A549 (cell line): ENCODE data around the gene SLC6A15. TPM values are rescaled to one million over a fixed set of nuclear protein-coding genes. Genes with fewer than 3 reads are reported as not detected.

Source experiments
- ATAC-seq, 2 experiments: fragments of 200-7000 bp in 1 of 2; fragments of >200 bp in 1 of 2; cut with Nextera tagmentation in 1 of 2; cut with Tn5 transposase in 1 of 2; 3 replicates each; pipeline versions ENCODE4 v1.8.0 to v1.9.1; 2018 to 2020; ENCODE audit warnings: mild to moderate bottlenecking in 1 of 2, moderate library complexity in 1 of 2
- CTCF ChIA-PET: fragments of 300-600 bp; sonication (Branson Sonifier 250); formaldehyde crosslinking; extraction: SDS; loops from one replicate; lab custom pipeline; 2021; ENCODE audit warnings: antibody characterized with exemption, inconsistent platforms; lab: Yijun Ruan, JAX
- POLR2A ChIA-PET: fragments of 350-600 bp; formaldehyde crosslinking; extraction: SDS; loops from one replicate; lab custom pipeline; 2021; ENCODE audit warnings: antibody characterized with exemption, inconsistent platforms; lab: Yijun Ruan, JAX
- DNase-seq, 2 experiments: peaks; one replicate each; pipeline versions ENCODE4 v3.0.0 to v3.0.0-alpha.2; 2011 to 2016; ENCODE audit warnings: low read depth in 1 of 2, low spot score in 1 of 2
- FAIRE-seq: peaks from 2 replicates; lab custom pipeline; 2011; peaks lifted over from hg19 to GRCh38; lab: Jason Lieb, UNC
- H3K27ac ChIP-seq, 2 experiments: fragments of >200 bp; sonication (Bioruptor Twin); formaldehyde crosslinking; 3 replicates each; pipeline ENCODE4 v1.5.1; 2016 to 2017
- H3K4me1 ChIP-seq: fragments of >200 bp; sonication (Bioruptor Twin); formaldehyde crosslinking; 3 replicates; pipeline ENCODE4 v1.6.1; 2016
- H3K4me2 ChIP-seq: fragments of >200 bp; sonication (Bioruptor Twin); formaldehyde crosslinking; 3 replicates; pipeline ENCODE4 v1.6.1; 2016
- H3K4me3 ChIP-seq: fragments of >200 bp; sonication (Bioruptor Twin); formaldehyde crosslinking; 3 replicates; pipeline ENCODE4 v1.5.1; 2016
- H3K9me3 ChIP-seq: fragments of >200 bp; sonication (Bioruptor Twin); formaldehyde crosslinking; 3 replicates; pipeline ENCODE4 v1.6.1; 2016
- CTCF ChIP-seq: fragments of >200 bp; sonication (Bioruptor Twin); formaldehyde crosslinking; IDR thresholded peaks from 3 replicates; pipeline ENCODE4 v1.5.1; 2016
- MAZ ChIP-seq: fragments of 150-350 bp; IDR thresholded peaks from 2 replicates; pipeline ENCODE4 v1.6.1; 2014; ENCODE audit warnings: antibody characterized with exemption, low read depth, low read length, borderline replicate concordance
- RNF2 ChIP-seq: fragments of 200-600 bp; sonication (generic); IDR thresholded peaks from 2 replicates; pipeline ENCODE4 v1.6.1; 2016; ENCODE audit warnings: low read depth, mild to moderate bottlenecking, antibody characterized with exemption, moderate library complexity, borderline replicate concordance
- WGBS: methylation state at CpG from one replicate; pipeline ENCODE4 v1.1.6; 2017; ENCODE audit errors: missing lambda C conversion rate; 5-methylcytosine and 5-hydroxymethylcytosine counted together
- polyA plus RNA-seq, 4 experiments: library from polyadenylated mRNA; depleted of rRNA in 3 of 4; stranded (reverse); fragments of >200 nt; fragmentation: RNase III in 1 of 4; extraction: RNeasy Plus Mini Kit Qiagen cat#74134 plus additional on column Dnase treatment in 1 of 4; gene quantifications; 2 replicates in 3 of 4; 3 replicates in 1 of 4; pipeline ENCODE4 v1.2.3, GENCODE V29; 2011 to 2017
- small RNA-seq, 6 experiments: library from RNA; depleted of rRNA; stranded (forward); fragments of <200 nt; gene quantifications; one replicate each; pipeline ENCODE3, GENCODE V24; 2012
- TF ChIP-seq, protein P1 (sequence below): fragments of 250-450 bp; sonication (Bioruptor Pico); IDR thresholded peaks from 2 replicates; pipeline ENCODE4 v1.5.0; 2021; ENCODE audit warnings: mild to moderate bottlenecking, moderate library complexity, borderline replicate concordance

SLC6A15 gene
- polyA plus RNA-seq, 2 of the 4 experiments (the other 2 are of a cell fraction), result 1.0 to 1.9 TPM

GRCh38 chr12:84810611-84811010 lies 102.0 kb downstream of the SLC6A15 start:
- Histone ChIP-seq H3K27ac (no peak overlapping the region), H3K4me1 (no peaks in the 10 kb centered on the region), H3K4me3 (no peak overlapping the region), H3K9me3 (no peaks in the 10 kb centered on the region), H3K4me2 (no peak overlapping the region)
- CTCF ChIA-PET, result no interaction called here
- WGBS, result 46% methylated on average over 1 of the region's 1 CpG
- DNase-seq (no peak), FAIRE-seq (no peak), ATAC-seq (no peak)
- POLR2A ChIA-PET, result no interaction called here
- TF ChIP-seq MAZ, result no peak
- TF ChIP-seq RNF2, result no peak
- TF ChIP-seq, protein P1, sequence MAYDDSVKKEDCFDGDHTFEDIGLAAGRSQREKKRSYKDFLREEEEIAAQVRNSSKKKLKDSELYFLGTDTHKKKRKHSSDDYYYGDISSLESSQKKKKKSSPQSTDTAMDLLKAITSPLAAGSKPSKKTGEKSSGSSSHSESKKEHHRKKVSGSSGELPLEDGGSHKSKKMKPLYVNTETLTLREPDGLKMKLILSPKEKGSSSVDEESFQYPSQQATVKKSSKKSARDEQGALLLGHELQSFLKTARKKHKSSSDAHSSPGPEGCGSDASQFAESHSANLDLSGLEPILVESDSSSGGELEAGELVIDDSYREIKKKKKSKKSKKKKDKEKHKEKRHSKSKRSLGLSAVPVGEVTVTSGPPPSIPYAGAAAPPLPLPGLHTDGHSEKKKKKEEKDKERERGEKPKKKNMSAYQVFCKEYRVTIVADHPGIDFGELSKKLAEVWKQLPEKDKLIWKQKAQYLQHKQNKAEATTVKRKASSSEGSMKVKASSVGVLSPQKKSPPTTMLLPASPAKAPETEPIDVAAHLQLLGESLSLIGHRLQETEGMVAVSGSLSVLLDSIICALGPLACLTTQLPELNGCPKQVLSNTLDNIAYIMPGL (CRISPR knock-in tag), result no peak
- no peak for TF ChIP-seq CTCF

Small RNA genes lying within 50 kb of the gene (small RNA-seq; reads per million reads assigned to genes)
- 0 reads per million in 6 experiments for gene AC128657.1

Other genes starting within 250 kb of the SLC6A15 start
- gene TSPAN19, start 123.5 kb upstream of the SLC6A15 start, polyA plus RNA-seq (2011; rRNA removed), result 0.29 and 0.36 TPM in 2 replicates
- gene TSPAN19, start 123.5 kb upstream of the SLC6A15 start, polyA plus RNA-seq (2017; fragmentation: RNase III; extraction: RNeasy Plus Mini Kit Qiagen cat#74134 plus additional on column Dnase treatment), result 0.12 to 0.13 TPM in 2 of 3 replicates, not detected in the other
- 1.7 and 3.7 TPM in 2 replicates for gene LRRIQ1, start 123.6 kb upstream of the SLC6A15 start, polyA plus RNA-seq (2011; rRNA removed)
- 0.84 to 1.5 TPM (median 1.4 TPM) in 3 replicates for gene LRRIQ1, start 123.6 kb upstream of the SLC6A15 start, polyA plus RNA-seq (2017; fragmentation: RNase III; extraction: RNeasy Plus Mini Kit Qiagen cat#74134 plus additional on column Dnase treatment)